IPS-15b (cell line): Measurements from ENCODE around the gene LRRC34.

Source experiments
- H3K27me3 ChIP-seq: one replicate; pipeline ENCODE4 v1.6.1; 2013; ENCODE audit warnings: low read length; ENCODE audit not compliant: control insufficient read depth, insufficient read depth
- H3K36me3 ChIP-seq: one replicate; pipeline ENCODE4 v1.6.1; 2013; ENCODE audit warnings: low read length; ENCODE audit not compliant: control insufficient read depth, insufficient read depth
- H3K4me1 ChIP-seq: one replicate; pipeline ENCODE4 v1.6.1; 2013; ENCODE audit warnings: mild to moderate bottlenecking, low read length; ENCODE audit not compliant: control insufficient read depth, insufficient read depth
- H3K4me3 ChIP-seq: one replicate; pipeline ENCODE4 v1.5.1; 2013; ENCODE audit warnings: low read depth, low read length
- H3K9ac ChIP-seq: one replicate; pipeline ENCODE4 v1.6.1; 2013; ENCODE audit warnings: low read depth, mild to moderate bottlenecking, low read length
- H3K9me3 ChIP-seq: one replicate; pipeline ENCODE4 v1.6.1; 2013; ENCODE audit warnings: mild to moderate bottlenecking, low read length; ENCODE audit not compliant: control insufficient read depth, insufficient read depth

The LRRC34 gene

DNA sequence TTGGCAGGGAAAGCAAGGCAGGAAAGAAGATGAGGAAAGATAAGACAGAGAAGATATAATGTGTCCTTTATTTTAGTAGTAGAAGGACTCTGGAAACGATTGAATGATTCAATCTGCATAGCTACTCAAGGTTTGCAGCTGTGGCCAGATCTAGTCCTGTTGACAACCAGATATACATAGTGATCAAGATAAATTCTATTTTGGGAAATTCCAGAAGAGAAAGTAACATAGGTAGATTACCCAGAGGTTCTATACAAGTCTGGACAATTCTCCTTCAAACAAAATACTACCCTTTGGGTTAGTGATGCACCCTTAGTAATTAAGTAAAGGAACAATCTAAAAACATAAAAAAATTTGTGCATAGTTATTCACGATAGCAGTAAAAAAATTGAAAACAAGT is 57.2 kb downstream of the LRRC34 start:
- Histone ChIP-seq H3K9me3 (no peaks in the 10 kb centered on the region), H3K36me3 (no peaks in the 10 kb centered on the region), H3K9ac (no peak overlapping the region), H3K4me1 (no peaks in the 10 kb centered on the region), H3K27me3 (no peaks in the 10 kb centered on the region), H3K4me3 (no peak overlapping the region)

DNA sequence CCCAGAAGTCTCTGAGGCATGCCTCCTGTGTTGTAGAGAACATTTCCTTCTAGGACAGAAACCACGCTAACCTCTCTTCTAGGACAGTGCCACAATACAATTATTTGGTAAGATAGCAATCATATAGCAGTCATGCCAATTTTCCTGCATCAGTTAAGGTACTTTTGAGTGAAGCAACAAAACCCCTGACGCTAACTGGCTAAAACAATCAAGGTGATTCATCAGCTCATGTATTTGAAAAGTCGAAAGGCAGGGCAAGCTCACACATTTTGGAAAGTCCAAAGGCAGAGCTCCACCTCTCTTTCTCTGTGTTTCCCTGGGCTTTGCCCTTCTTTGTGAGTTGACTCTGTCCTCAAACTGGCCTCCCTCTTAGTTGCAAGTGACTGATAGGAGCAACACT is 58.0 kb downstream of the LRRC34 start:
- H3K9ac ChIP-seq = no peak overlapping the region
- H3K4me1 ChIP-seq = no peaks in the 10 kb centered on the region
- H3K4me3 ChIP-seq = no peak overlapping the region
- H3K9me3 ChIP-seq = no peaks in the 10 kb centered on the region
- no peaks in the 10 kb centered on the region for H3K27me3 ChIP-seq
- H3K36me3 ChIP-seq = no peaks in the 10 kb centered on the region

DNA sequence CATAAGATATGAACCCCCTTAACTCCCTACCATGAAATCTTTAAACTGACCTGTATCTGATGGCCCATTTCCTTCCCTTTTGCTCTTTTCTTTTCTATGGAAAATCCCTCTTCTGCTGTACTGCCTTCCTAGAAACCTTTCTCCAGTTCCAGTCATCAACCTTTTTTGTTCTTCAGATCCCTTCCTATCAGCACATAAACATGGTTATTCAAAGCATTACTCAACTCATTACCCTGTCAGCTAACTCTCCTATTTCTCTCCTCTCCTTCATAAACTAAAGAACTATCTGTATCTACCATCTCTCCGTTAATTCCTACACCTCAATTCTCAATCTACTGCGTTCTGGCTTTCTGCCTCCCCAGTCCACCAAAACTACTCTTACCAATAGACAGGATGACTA is 60.8 kb downstream of the LRRC34 start:
- no peaks in the 10 kb centered on the region for H3K9me3 ChIP-seq
- H3K4me3 ChIP-seq = no peak overlapping the region
- no peaks in the 10 kb centered on the region for H3K36me3 ChIP-seq
- no peak overlapping the region for H3K9ac ChIP-seq
- no peaks in the 10 kb centered on the region for H3K4me1 ChIP-seq
- H3K27me3 ChIP-seq = no peaks in the 10 kb centered on the region

DNA sequence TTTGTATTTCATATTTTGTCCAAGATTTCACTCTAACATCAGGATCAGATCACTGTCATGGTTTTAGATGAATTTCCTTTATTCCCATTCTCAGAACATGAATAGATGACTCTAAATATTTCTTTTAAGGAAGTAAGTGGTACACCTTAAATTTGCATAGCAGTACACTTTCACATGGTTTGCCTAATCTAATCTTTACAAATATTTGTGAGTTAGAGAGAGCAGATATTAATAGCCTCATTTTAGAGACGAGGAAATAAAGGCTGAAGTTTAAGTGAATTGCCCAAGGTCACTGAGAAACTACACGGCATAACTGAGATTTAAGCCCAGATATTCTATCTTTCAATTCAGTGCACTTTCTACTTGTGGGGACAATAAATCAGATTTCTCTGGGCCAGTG is 62.0 kb downstream of the LRRC34 start:
- no peaks in the 10 kb centered on the region for H3K27me3 ChIP-seq

DNA sequence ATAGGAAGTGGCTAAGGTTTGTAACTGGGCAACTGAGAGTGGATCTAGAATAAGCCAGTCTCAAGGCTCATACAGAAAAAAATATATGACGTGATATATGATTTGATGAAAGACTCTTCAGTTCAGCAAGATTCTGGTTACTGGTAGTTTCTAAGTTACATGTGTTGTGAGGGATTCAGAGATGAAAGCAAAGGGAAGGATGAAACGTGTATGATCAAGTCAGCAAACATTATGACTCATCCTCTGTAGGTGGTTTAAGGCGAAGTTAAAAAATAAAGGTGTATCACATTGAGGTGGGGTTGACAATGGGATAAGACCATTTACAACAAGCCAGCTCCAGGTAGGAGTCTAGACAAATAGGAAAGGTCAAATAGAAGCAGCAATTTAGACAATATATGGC is 64.0 kb downstream of the LRRC34 start:
- H3K4me1 ChIP-seq = peaks cover 9% of the 10 kb centered on the region
- H3K9me3 ChIP-seq = no peaks in the 10 kb centered on the region
- no peaks in the 10 kb centered on the region for H3K36me3 ChIP-seq
- H3K4me3 ChIP-seq = no peak overlapping the region
- H3K9ac ChIP-seq = no peak overlapping the region
- H3K27me3 ChIP-seq = no peaks in the 10 kb centered on the region

More for the DNA sequence above, 62.0 kb downstream of the LRRC34 start:
- Histone ChIP-seq H3K36me3 (no peaks in the 10 kb centered on the region), H3K4me1 (no peaks in the 10 kb centered on the region), H3K9me3 (no peaks in the 10 kb centered on the region), H3K9ac (no peak overlapping the region), H3K4me3 (no peak overlapping the region)

DNA sequence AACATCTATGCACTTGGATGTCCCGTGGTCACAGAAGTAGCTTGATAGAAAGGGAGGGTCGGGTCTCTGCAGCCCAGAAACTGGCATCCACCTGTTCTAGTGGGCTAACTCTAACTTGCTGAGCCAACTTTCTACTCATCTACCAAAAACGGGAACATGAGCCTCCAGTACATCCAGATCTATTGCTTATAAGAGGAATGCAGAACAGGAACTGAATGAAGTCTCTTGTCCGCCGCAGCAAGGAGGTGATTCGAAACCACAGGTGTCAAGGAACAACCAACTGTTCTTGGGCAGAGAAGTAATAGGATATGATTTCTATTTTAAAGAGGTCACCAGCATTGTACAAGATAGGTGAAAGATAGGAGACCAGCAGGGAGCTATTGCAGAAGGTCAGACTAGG is 65.8 kb downstream of the LRRC34 start:
- Histone ChIP-seq H3K9me3 (no peaks in the 10 kb centered on the region), H3K4me1 (peaks cover 9% of the 10 kb centered on the region), H3K4me3 (no peak overlapping the region), H3K36me3 (no peaks in the 10 kb centered on the region), H3K9ac (no peak overlapping the region), H3K27me3 (no peaks in the 10 kb centered on the region)

DNA sequence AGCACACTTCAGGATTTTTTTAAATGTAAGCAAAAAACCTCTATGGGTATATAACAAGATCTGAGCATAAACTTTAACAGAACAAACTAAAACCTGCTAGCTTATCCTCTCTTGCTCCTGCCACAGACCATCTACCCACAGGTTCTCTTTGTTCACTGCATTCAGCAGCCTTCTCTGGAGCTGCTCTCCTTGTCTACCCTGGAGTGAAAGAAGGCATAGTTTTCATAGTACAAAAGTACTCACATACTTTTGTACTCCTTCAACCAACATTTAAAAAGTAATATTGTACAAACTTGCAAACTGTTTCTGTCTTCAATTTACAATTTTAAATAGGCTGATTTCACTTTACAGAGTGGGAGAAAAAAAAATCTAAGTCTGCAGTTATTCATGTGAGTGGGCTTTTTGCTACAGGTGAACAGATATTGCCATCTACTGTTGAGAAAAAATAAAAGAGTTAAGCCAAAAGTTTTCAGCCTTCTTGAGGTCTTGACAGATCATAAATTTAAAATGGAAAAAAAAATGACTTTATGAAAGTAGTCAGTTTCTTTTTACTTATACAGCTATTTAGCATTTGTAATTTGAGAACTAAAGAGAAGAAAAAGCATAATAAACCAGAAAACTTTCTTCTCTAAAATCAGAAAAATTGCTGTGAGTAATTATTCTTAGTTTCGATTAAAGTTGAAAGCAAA is 68.2 kb downstream of the LRRC34 start:
- Histone ChIP-seq H3K4me1 (peaks cover 11% of the 10 kb centered on the region), H3K4me3 (no peak overlapping the region), H3K27me3 (no peaks in the 10 kb centered on the region), H3K9ac (no peak overlapping the region), H3K36me3 (no peaks in the 10 kb centered on the region), H3K9me3 (no peaks in the 10 kb centered on the region)
